Measurements from ENCODE around the gene USP10. TPM values are rescaled to one million over a fixed set of nuclear protein-coding genes. Genes with fewer than 3 reads are reported as not detected.
A peak's percentile ranks its signal among the peaks of the same experiment; 100 is the strongest.

Gene USP10
- total and polyA plus RNA-seq, 2 donors: 31.7 to 44.7 TPM

DNA sequence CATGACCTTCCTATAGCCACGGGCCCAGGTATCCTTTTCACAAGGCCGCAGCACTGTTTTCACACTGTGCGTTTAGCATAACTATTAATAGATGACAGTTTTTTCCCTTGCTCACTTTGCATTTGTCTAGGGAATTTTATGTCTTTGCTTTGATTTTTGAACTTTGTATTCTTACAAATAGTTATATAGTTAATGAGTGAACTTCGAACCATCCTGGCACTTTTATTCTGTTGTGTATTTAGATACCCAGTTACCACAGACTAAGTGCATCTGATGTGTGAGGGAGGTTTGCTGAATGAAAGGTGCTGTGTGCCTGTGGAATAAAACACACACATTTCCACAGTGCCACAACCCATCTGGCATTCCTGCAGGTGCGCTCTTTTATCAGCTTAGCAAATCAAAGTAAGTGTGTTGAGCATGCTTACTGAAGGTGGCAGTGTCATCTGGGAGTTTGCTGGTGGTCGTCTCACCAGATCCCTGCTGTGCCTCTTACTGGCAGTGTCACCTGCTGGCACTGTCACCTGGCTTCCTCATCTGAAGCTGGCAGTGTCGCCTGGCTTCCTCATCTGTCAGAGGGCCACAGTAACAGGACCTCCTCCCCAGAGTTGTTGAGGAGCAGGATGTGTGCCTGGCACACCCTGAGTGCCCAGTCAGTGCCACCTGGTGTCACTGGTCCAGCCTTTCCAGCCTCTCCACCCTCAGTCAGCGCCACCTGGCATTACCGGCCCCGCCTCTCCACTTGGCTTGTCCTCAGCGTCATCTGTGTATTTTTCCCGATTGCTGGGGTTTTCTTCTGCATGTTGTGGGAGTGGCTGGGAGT lies 37.6 kb downstream of the USP10 start:
- peaks cover 8 to 23% of the 10 kb centered on the region in 2 donors for H3K36me3 ChIP-seq (ENCODE audit: control insufficient read depth in 2 of 2, insufficient read depth in 2 of 2, low read length in 1 of 2)
- no peaks in the 10 kb centered on the region for H3K27me3 ChIP-seq (ENCODE audit: control insufficient read depth in 2 of 2, insufficient read depth in 1 of 2, low read length in 1 of 2)
- H3K4me1 ChIP-seq (ENCODE audit: control insufficient read depth in 2 of 2, insufficient read depth in 2 of 2, low read length in 2 of 2): peaks cover 17 to 31% of the 10 kb centered on the region in 2 donors
- peak overlapping the region in 1 of 2 donors; percentile 60 for H3K27ac ChIP-seq (ENCODE audit: low read depth in 1 of 2, low read length in 1 of 2)
- no peaks in the 10 kb centered on the region for H3K9me3 ChIP-seq (ENCODE audit: control insufficient read depth in 2 of 2, insufficient read depth in 1 of 2, low read length in 1 of 2)
- peak in 6 of 9 donors; percentile 32 to 68 (median 47) for DNase-seq (ENCODE audit: low read depth in 6 of 9, low spot score in 9 of 9)
- no peak overlapping the region for H3K4me3 ChIP-seq (ENCODE audit: low read length in 2 of 2)
- 74% methylated on average over 12 of the region's 12 CpGs for WGBS

DNA sequence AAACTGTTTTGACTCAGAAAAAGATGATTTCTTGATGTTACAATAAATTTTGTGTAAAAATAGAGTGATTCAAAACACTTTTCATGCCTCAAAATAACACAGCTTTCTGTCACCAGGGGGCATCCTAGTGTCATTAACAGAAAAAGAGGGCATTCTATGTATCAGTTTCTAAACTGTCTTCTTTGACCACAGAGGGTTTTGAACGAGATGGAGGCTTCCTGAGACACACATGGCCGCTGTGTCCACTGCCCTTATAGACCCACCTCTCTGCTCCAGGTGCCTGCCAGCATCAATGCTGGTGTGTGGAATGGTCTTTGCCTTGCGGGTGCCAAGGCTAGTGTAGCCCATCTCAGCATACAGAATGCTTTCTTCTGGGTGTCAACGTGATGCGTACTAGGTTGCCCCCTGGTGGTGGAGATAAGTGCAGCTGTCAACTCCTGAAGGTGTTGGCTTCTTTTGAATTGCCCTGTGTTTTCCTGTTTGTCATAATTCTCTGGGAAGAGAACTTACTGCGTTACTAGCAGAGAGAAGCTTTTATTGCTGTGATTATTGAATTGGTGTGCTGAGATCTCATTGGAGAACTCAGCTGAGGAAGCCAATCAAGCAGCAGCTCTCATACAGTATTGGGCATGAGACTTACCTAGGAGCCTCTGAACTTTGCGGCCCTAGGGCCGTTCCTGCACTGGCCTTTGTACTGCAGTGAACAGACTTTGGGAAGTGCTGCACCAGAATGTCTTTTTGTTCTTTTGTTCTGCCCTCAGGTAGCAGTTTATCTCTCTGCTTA lies 38.6 kb downstream of the USP10 start:
- peaks cover 17 to 30% of the 10 kb centered on the region in 2 donors for H3K4me1 ChIP-seq (ENCODE audit: control insufficient read depth in 2 of 2, insufficient read depth in 2 of 2, low read length in 2 of 2)
- H3K36me3 ChIP-seq (ENCODE audit: control insufficient read depth in 2 of 2, insufficient read depth in 2 of 2, low read length in 1 of 2): peaks cover 14 to 30% of the 10 kb centered on the region in 2 donors
- DNase-seq (ENCODE audit: low read depth in 6 of 9, low spot score in 9 of 9): peak; percentile 56 to 90 (median 77)
- H3K27ac ChIP-seq (ENCODE audit: low read depth in 1 of 2, low read length in 1 of 2): no peak overlapping the region
- 42% methylated on average over 8 of the region's 8 CpGs for WGBS
- H3K4me3 ChIP-seq (ENCODE audit: low read length in 2 of 2): no peak overlapping the region
- no peaks in the 10 kb centered on the region for H3K27me3 ChIP-seq (ENCODE audit: control insufficient read depth in 2 of 2, insufficient read depth in 1 of 2, low read length in 1 of 2)
- no peaks in the 10 kb centered on the region for H3K9me3 ChIP-seq (ENCODE audit: control insufficient read depth in 2 of 2, insufficient read depth in 1 of 2, low read length in 1 of 2)

DNA sequence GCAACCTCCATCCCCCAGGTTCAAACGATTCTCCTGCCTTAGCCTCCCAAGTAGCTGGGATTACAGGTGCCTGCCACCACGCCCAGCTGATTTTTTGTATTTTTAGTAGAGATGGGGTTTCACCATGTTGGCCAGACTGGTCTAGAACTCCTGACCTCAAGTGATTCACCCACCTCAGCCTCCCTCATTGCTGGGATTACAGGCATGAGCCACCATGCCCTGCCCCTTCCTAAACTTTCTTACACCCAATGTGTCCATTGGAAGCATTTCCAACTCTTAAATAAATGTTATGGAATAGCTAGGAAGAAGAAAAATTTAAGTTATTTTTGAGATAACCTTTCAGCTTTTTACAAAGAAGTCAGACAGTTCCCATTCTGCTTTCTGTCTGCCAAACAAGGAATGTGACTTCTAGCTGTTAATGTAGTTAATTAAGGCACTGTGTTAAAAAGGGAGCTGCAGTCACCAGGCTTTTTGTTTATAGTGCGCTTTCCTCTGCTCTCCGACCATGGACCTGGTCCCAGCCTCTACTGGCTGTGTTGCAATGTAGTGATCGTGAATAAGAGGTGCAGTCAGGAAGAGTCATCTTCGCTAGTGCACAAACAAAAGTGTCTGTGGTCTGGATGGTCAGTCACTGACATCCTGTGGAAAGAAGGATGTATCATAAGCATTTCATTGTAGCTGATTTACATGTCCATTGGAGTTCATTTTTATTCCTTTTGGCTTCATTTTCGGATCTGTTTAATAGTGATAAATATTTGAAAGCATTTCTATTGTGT lies 39.7 kb downstream of the USP10 start:
- whole genome bisulfite sequencing: 97% methylated on average over 7 of the region's 7 CpGs
- Histone ChIP-seq H3K27me3 (ENCODE audit: control insufficient read depth in 2 of 2, insufficient read depth in 1 of 2, low read length in 1 of 2) (no peaks in the 10 kb centered on the region), H3K36me3 (ENCODE audit: control insufficient read depth in 2 of 2, insufficient read depth in 2 of 2, low read length in 1 of 2) (peaks cover 10 to 29% of the 10 kb centered on the region in 2 donors), H3K4me1 (ENCODE audit: control insufficient read depth in 2 of 2, insufficient read depth in 2 of 2, low read length in 2 of 2) (peaks cover 17 to 30% of the 10 kb centered on the region in 2 donors), H3K4me3 (ENCODE audit: low read length in 2 of 2) (no peak overlapping the region), H3K27ac (ENCODE audit: low read depth in 1 of 2, low read length in 1 of 2) (no peak overlapping the region), H3K9me3 (ENCODE audit: control insufficient read depth in 2 of 2, insufficient read depth in 1 of 2, low read length in 1 of 2) (no peaks in the 10 kb centered on the region)
- DNase-seq (ENCODE audit: low read depth in 6 of 9, low spot score in 9 of 9): no peak

DNA sequence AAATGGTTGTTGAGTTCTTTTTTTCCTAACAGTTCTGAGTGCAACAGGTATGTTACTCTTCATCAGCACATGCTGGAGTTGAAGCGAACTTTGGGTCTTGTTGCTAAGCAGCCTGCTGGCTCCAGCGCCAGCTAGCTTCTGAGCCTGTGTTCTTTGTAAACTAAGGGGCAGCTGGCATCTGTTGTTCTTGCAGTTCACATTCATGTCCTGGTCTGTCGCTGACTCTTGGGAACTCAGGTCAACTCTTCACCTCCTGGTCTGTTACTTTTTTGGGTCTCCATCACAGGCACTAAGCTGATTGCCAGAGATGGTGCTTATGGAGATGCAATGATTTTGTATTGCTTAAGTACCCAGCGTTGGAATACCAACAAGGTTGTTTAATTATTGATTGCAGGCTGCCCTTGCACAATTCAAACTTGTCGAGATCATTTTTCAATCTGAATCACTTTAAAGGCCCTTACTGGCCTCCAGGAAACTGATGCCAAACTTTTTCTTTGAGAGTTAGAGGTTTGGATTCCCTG lies 40.9 kb downstream of the USP10 start:
- Histone ChIP-seq H3K4me1 (ENCODE audit: control insufficient read depth in 2 of 2, insufficient read depth in 2 of 2, low read length in 2 of 2) (peaks cover 17 to 30% of the 10 kb centered on the region in 2 donors), H3K4me3 (ENCODE audit: low read length in 2 of 2) (no peak overlapping the region), H3K27me3 (ENCODE audit: control insufficient read depth in 2 of 2, insufficient read depth in 1 of 2, low read length in 1 of 2) (no peaks in the 10 kb centered on the region), H3K36me3 (ENCODE audit: control insufficient read depth in 2 of 2, insufficient read depth in 2 of 2, low read length in 1 of 2) (peaks cover 20 to 29% of the 10 kb centered on the region in 2 donors), H3K27ac (ENCODE audit: low read depth in 1 of 2, low read length in 1 of 2) (no peak overlapping the region), H3K9me3 (ENCODE audit: control insufficient read depth in 2 of 2, insufficient read depth in 1 of 2, low read length in 1 of 2) (no peaks in the 10 kb centered on the region)
- 97% methylated on average over 5 of the region's 5 CpGs for WGBS
- no peak for DNase-seq (ENCODE audit: low read depth in 6 of 9, low spot score in 9 of 9)

DNA sequence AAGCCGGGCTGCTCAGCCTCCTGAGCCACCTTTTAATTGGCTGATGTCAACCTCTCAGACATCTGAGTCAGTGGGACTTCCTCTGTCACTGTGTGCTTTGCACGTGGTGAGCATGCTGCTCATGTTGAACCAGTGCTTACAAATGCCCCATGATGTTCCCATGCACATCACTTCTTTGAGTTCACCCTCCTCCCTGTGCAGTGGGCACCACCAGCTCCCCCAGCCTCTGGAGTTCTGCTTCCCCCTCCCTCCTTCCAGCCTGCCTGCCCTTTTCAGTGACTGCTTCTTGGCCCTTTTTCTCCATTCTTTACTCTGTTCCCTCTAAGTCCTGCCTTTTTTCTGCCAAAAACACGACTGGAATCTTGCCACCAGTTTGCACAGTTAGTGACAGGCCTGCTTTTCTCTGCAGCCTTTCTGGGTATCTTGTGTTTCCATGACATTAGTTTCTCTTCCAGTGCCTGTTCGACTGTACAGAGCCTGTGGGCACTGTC lies 41.6 kb downstream of the USP10 start:
- peaks cover 23 to 33% of the 10 kb centered on the region in 2 donors for H3K36me3 ChIP-seq (ENCODE audit: control insufficient read depth in 2 of 2, insufficient read depth in 2 of 2, low read length in 1 of 2)
- no peaks in the 10 kb centered on the region for H3K9me3 ChIP-seq (ENCODE audit: control insufficient read depth in 2 of 2, insufficient read depth in 1 of 2, low read length in 1 of 2)
- no peaks in the 10 kb centered on the region for H3K27me3 ChIP-seq (ENCODE audit: control insufficient read depth in 2 of 2, insufficient read depth in 1 of 2, low read length in 1 of 2)
- WGBS: 74% methylated on average over 4 of the region's 4 CpGs
- DNase-seq (ENCODE audit: low read depth in 6 of 9, low spot score in 9 of 9): no peak
- H3K4me1 ChIP-seq (ENCODE audit: control insufficient read depth in 2 of 2, insufficient read depth in 2 of 2, low read length in 2 of 2): peaks cover 15 to 29% of the 10 kb centered on the region in 2 donors
- H3K4me3 ChIP-seq (ENCODE audit: low read length in 2 of 2): no peak overlapping the region
- H3K27ac ChIP-seq (ENCODE audit: low read depth in 1 of 2, low read length in 1 of 2): no peak overlapping the region

DNA sequence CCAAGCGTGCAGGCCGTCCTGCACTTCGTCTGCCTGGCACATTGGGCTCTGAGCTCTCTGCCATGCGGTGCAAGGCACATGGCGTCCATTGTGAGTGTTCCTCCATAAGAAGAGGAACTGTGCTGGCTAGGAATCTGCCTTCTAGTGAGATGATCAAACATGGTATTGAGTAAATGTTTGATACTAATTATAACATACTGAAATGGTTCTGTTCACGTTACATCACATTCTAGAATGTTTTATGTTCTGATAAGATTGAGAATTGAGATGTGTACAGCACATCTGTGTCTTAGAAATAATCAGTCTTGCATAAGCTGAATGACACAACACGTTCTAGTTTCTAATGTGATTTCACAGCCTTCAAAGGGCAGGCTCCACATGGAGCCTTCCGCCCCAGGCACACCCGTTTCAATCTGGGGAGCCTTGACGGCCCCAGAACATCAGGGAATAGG lies 42.9 kb downstream of the USP10 start:
- Histone ChIP-seq H3K4me1 (ENCODE audit: control insufficient read depth in 2 of 2, insufficient read depth in 2 of 2, low read length in 2 of 2) (peaks cover 5 to 17% of the 10 kb centered on the region in 2 donors), H3K36me3 (ENCODE audit: control insufficient read depth in 2 of 2, insufficient read depth in 2 of 2, low read length in 1 of 2) (peaks cover 28 to 40% of the 10 kb centered on the region in 2 donors), H3K9me3 (ENCODE audit: control insufficient read depth in 2 of 2, insufficient read depth in 1 of 2, low read length in 1 of 2) (no peaks in the 10 kb centered on the region), H3K4me3 (ENCODE audit: low read length in 2 of 2) (no peak overlapping the region), H3K27me3 (ENCODE audit: control insufficient read depth in 2 of 2, insufficient read depth in 1 of 2, low read length in 1 of 2) (no peaks in the 10 kb centered on the region), H3K27ac (ENCODE audit: low read depth in 1 of 2, low read length in 1 of 2) (no peak overlapping the region)
- DNase-seq (ENCODE audit: low read depth in 6 of 9, low spot score in 9 of 9): no peak
- WGBS: 97% methylated on average over 10 of the region's 10 CpGs

DNA sequence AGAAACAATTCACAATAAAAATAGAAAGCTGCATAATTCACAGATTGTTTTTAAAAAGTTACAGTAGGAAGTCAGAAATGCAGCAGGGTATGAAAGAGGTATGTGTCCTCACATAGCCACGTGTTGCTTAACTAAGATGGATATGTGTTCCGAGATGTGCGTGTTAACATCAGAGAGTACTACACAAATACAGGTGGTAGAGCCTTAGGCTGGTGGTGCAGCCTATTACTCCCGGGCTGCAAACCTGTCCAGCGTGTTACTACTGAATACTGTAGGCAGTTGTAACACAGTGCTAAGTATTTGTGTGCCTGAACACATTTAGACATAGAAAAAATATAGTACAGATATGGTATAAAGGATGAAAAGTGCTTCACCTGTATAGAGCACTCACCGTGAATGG lies 46.4 kb downstream of the USP10 start:
- no peak overlapping the region for H3K4me3 ChIP-seq (ENCODE audit: low read length in 2 of 2)
- DNase-seq (ENCODE audit: low read depth in 6 of 9, low spot score in 9 of 9): no peak
- no peak overlapping the region for H3K27ac ChIP-seq (ENCODE audit: low read depth in 1 of 2, low read length in 1 of 2)
- no peaks in the 10 kb centered on the region for H3K9me3 ChIP-seq (ENCODE audit: control insufficient read depth in 2 of 2, insufficient read depth in 1 of 2, low read length in 1 of 2)
- 98% methylated on average over 6 of the region's 6 CpGs for WGBS
- H3K36me3 ChIP-seq (ENCODE audit: control insufficient read depth in 2 of 2, insufficient read depth in 2 of 2, low read length in 1 of 2): peaks cover 29 to 35% of the 10 kb centered on the region in 2 donors
- H3K4me1 ChIP-seq (ENCODE audit: control insufficient read depth in 2 of 2, insufficient read depth in 2 of 2, low read length in 2 of 2): peaks cover 0 to 6% of the 10 kb centered on the region in 2 donors
- no peaks in the 10 kb centered on the region for H3K27me3 ChIP-seq (ENCODE audit: control insufficient read depth in 2 of 2, insufficient read depth in 1 of 2, low read length in 1 of 2)

DNA sequence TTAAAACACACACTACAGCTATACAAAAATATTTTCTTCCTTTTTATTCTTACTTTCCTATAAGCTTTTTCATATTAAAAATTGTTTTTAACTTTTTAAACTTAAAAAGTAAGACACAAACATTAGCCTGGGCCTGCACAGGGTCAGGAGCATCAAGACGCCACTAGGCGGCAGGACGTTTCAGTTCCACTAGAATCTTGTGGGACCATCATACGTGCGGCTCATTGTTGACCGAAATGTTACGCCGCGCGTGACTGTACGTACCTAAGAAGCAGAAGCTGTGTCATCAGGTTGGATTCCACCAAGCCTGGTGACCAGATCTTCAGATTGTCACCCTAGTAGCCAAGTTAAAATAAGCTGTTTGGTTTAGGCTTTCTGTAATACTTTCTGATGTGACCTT lies 47.1 kb downstream of the USP10 start:
- H3K36me3 ChIP-seq (ENCODE audit: control insufficient read depth in 2 of 2, insufficient read depth in 2 of 2, low read length in 1 of 2): peaks cover 29 to 32% of the 10 kb centered on the region in 2 donors
- H3K27me3 ChIP-seq (ENCODE audit: control insufficient read depth in 2 of 2, insufficient read depth in 1 of 2, low read length in 1 of 2): no peaks in the 10 kb centered on the region
- H3K4me3 ChIP-seq (ENCODE audit: low read length in 2 of 2): no peak overlapping the region
- no peak for DNase-seq (ENCODE audit: low read depth in 6 of 9, low spot score in 9 of 9)
- H3K4me1 ChIP-seq (ENCODE audit: control insufficient read depth in 2 of 2, insufficient read depth in 2 of 2, low read length in 2 of 2): no peaks in the 10 kb centered on the region
- WGBS: 99% methylated on average over 11 of the region's 11 CpGs
- no peaks in the 10 kb centered on the region for H3K9me3 ChIP-seq (ENCODE audit: control insufficient read depth in 2 of 2, insufficient read depth in 1 of 2, low read length in 1 of 2)
- no peak overlapping the region for H3K27ac ChIP-seq (ENCODE audit: low read depth in 1 of 2, low read length in 1 of 2)
